GM04504 (cell line): Measurements from ENCODE around the gene SLBP.

ENCODE experiments used
- DNase-seq: peaks from one replicate; pipeline ENCODE4 v3.0.0-alpha.2; 2012; ENCODE audit warnings: low read depth

Gene SLBP

GRCh38 chr4:1651609-1652008 lies 60.5 kb downstream of the SLBP start:
- no peak for DNase-seq

- no peak for DNase-seq
Measured at GRCh38 chr4:1648962-1649361, 63.2 kb downstream of the SLBP start.

GRCh38 chr4:1647432-1647831 lies 64.7 kb downstream of the SLBP start:
- no peak for DNase-seq

GRCh38 chr4:1646690-1647089 lies 65.4 kb downstream of the SLBP start:
- no peak for DNase-seq

- peak; percentile 7 for DNase-seq
Measured at GRCh38 chr4:1644891-1645657, 67.0 kb downstream of the SLBP start.

- DNase-seq: no peak
Measured at GRCh38 chr4:1643971-1644735, 68.0 kb downstream of the SLBP start.
